ENCODE results near the gene SYT1.
"Not testable (repeated sequence)": the region's sequence is repeated elsewhere in the genome, so short reads cannot be mapped to it uniquely, and the experiment has no call there.

Gene SYT1

GRCh38 chr12:79023261-79023660 lies 158.7 kb downstream of the SYT1 start:
- Histone ChIP-seq H3K9me3 (ENCODE audit: control insufficient read depth, low read length) (no peaks in the 10 kb centered on the region), H3K18ac (ENCODE audit: low read depth in 1 of 2, low read length in 2 of 2) (no peak overlapping the region), H3K27ac (ENCODE audit: low read length, poor library complexity, severe bottlenecking) (no peak overlapping the region), H2BK5ac (ENCODE audit: low read depth, low read length, poor library complexity, severe bottlenecking) (no peak overlapping the region), H3K27me3 (ENCODE audit: control insufficient read depth in 1 of 2, insufficient read depth in 1 of 2, low read length in 2 of 2) (no peaks in the 10 kb centered on the region), H3K14ac (ENCODE audit: low read length in 2 of 2) (no peak overlapping the region), H3K4me2 (ENCODE audit: low read length, poor library complexity, severe bottlenecking) (no peak overlapping the region), H2AFZ (ENCODE audit: low read depth, low read length) (no peak overlapping the region), H2BK120ac (ENCODE audit: low read depth, low read length) (no peak overlapping the region), H3K23ac (ENCODE audit: low read length in 2 of 2) (no peak overlapping the region), H3K79me1 (replicated peaks; ENCODE audit: low read length, poor library complexity, severe bottlenecking) (no peaks in the 10 kb centered on the region), H3K36me3 (ENCODE audit: control insufficient read depth in 1 of 2, insufficient read depth in 2 of 2, low read depth in 1 of 2, low read length in 2 of 2) (no peaks in the 10 kb centered on the region), H2AK5ac (ENCODE audit: low read length, severe bottlenecking) (no peak overlapping the region), H2BK15ac (ENCODE audit: low read depth, poor library complexity, severe bottlenecking) (no peak overlapping the region), H3K4me1 (ENCODE audit: control insufficient read depth, insufficient read depth, low read depth, low read length) (no peaks in the 10 kb centered on the region), H3K4ac (ENCODE audit: low read depth in 1 of 2, low read length in 2 of 2) (no peak overlapping the region), H2BK12ac (ENCODE audit: low read length in 2 of 2) (no peak overlapping the region), H3K4me3 (ENCODE audit: insufficient read depth in 1 of 2, low read depth in 1 of 2, low read length in 2 of 2) (no peak overlapping the region), H3K9ac (ENCODE audit: low read length) (no peak overlapping the region), H4K8ac (ENCODE audit: low read length) (no peak overlapping the region), H4K91ac (ENCODE audit: low read length) (no peak overlapping the region)
- WGBS: no CpG with 5 or more reads among the region's 1 CpG
- peak; percentile 11 for DNase-seq

- no peak overlapping the region for H3K4me3 ChIP-seq (ENCODE audit: insufficient read depth in 1 of 2, low read depth in 1 of 2, low read length in 2 of 2)
- H3K23ac ChIP-seq (ENCODE audit: low read length in 2 of 2): no peak overlapping the region
- no peaks in the 10 kb centered on the region for H3K79me1 ChIP-seq (replicated peaks; ENCODE audit: low read length, poor library complexity, severe bottlenecking)
- no peak overlapping the region for H3K4ac ChIP-seq (ENCODE audit: low read depth in 1 of 2, low read length in 2 of 2)
- peak; percentile 33 for DNase-seq
- no peak overlapping the region for H2BK12ac ChIP-seq (ENCODE audit: low read length in 2 of 2)
- H3K27ac ChIP-seq (ENCODE audit: low read length, poor library complexity, severe bottlenecking): no peak overlapping the region
- H3K14ac ChIP-seq (ENCODE audit: low read length in 2 of 2): no peak overlapping the region
- WGBS: 81% methylated on average over 2 of the region's 2 CpGs
- no peak overlapping the region for H3K4me2 ChIP-seq (ENCODE audit: low read length, poor library complexity, severe bottlenecking)
- no peaks in the 10 kb centered on the region for H3K36me3 ChIP-seq (ENCODE audit: control insufficient read depth in 1 of 2, insufficient read depth in 2 of 2, low read depth in 1 of 2, low read length in 2 of 2)
- no peak overlapping the region for H2AK5ac ChIP-seq (ENCODE audit: low read length, severe bottlenecking)
- H4K91ac ChIP-seq (ENCODE audit: low read length): no peak overlapping the region
- H2BK15ac ChIP-seq (ENCODE audit: low read depth, poor library complexity, severe bottlenecking): no peak overlapping the region
- no peak overlapping the region for H4K8ac ChIP-seq (ENCODE audit: low read length)
- H3K27me3 ChIP-seq (ENCODE audit: control insufficient read depth in 1 of 2, insufficient read depth in 1 of 2, low read length in 2 of 2): no peaks in the 10 kb centered on the region
- no peak overlapping the region for H2BK120ac ChIP-seq (ENCODE audit: low read depth, low read length)
- no peak overlapping the region for H2AFZ ChIP-seq (ENCODE audit: low read depth, low read length)
- H3K18ac ChIP-seq (ENCODE audit: low read depth in 1 of 2, low read length in 2 of 2): no peak overlapping the region
- no peaks in the 10 kb centered on the region for H3K4me1 ChIP-seq (ENCODE audit: control insufficient read depth, insufficient read depth, low read depth, low read length)
- H3K9ac ChIP-seq (ENCODE audit: low read length): no peak overlapping the region
- no peak overlapping the region for H2BK5ac ChIP-seq (ENCODE audit: low read depth, low read length, poor library complexity, severe bottlenecking)
- H3K9me3 ChIP-seq (ENCODE audit: control insufficient read depth, low read length): no peaks in the 10 kb centered on the region
Observed at GRCh38 chr12:79023784-79024183, 159.2 kb downstream of the SYT1 start.

- Histone ChIP-seq H3K9me3 (ENCODE audit: control insufficient read depth, low read length) (no peaks in the 10 kb centered on the region), H3K18ac (ENCODE audit: low read depth in 1 of 2, low read length in 2 of 2) (no peak overlapping the region), H3K27me3 (ENCODE audit: control insufficient read depth in 1 of 2, insufficient read depth in 1 of 2, low read length in 2 of 2) (no peaks in the 10 kb centered on the region), H2BK12ac (ENCODE audit: low read length in 2 of 2) (no peak overlapping the region), H3K27ac (ENCODE audit: low read length, poor library complexity, severe bottlenecking) (no peak overlapping the region), H4K91ac (ENCODE audit: low read length) (no peak overlapping the region), H3K4me3 (ENCODE audit: insufficient read depth in 1 of 2, low read depth in 1 of 2, low read length in 2 of 2) (no peak overlapping the region), H2BK15ac (ENCODE audit: low read depth, poor library complexity, severe bottlenecking) (no peak overlapping the region), H3K4ac (ENCODE audit: low read depth in 1 of 2, low read length in 2 of 2) (no peak overlapping the region), H2AK5ac (ENCODE audit: low read length, severe bottlenecking) (no peak overlapping the region), H3K14ac (ENCODE audit: low read length in 2 of 2) (no peak overlapping the region), H2AFZ (ENCODE audit: low read depth, low read length) (no peak overlapping the region), H2BK5ac (ENCODE audit: low read depth, low read length, poor library complexity, severe bottlenecking) (no peak overlapping the region), H3K79me1 (replicated peaks; ENCODE audit: low read length, poor library complexity, severe bottlenecking) (no peaks in the 10 kb centered on the region), H3K36me3 (ENCODE audit: control insufficient read depth in 1 of 2, insufficient read depth in 2 of 2, low read depth in 1 of 2, low read length in 2 of 2) (no peaks in the 10 kb centered on the region), H3K4me1 (ENCODE audit: control insufficient read depth, insufficient read depth, low read depth, low read length) (no peaks in the 10 kb centered on the region), H4K8ac (ENCODE audit: low read length) (no peak overlapping the region), H3K23ac (ENCODE audit: low read length in 2 of 2) (no peak overlapping the region), H3K9ac (ENCODE audit: low read length) (no peak overlapping the region), H2BK120ac (ENCODE audit: low read depth, low read length) (no peak overlapping the region), H3K4me2 (ENCODE audit: low read length, poor library complexity, severe bottlenecking) (no peak overlapping the region)
- DNase-seq: no peak
Observed at GRCh38 chr12:79033788-79034187, 169.2 kb downstream of the SYT1 start.

GRCh38 chr12:79044748-79045147 lies 180.2 kb downstream of the SYT1 start:
- H3K23ac ChIP-seq (ENCODE audit: low read length in 2 of 2); H2AFZ ChIP-seq (ENCODE audit: low read depth, low read length); H2AK5ac ChIP-seq (ENCODE audit: low read length, severe bottlenecking); H3K9me3 ChIP-seq (ENCODE audit: control insufficient read depth, low read length); H3K4ac ChIP-seq (ENCODE audit: low read depth in 1 of 2, low read length in 2 of 2); H3K4me1 ChIP-seq (ENCODE audit: control insufficient read depth, insufficient read depth, low read depth, low read length); H2BK12ac ChIP-seq (ENCODE audit: low read length in 2 of 2); H2BK5ac ChIP-seq (ENCODE audit: low read depth, low read length, poor library complexity, severe bottlenecking); H3K18ac ChIP-seq (ENCODE audit: low read depth in 1 of 2, low read length in 2 of 2); H3K27ac ChIP-seq (ENCODE audit: low read length, poor library complexity, severe bottlenecking); H3K36me3 ChIP-seq (ENCODE audit: control insufficient read depth in 1 of 2, insufficient read depth in 2 of 2, low read depth in 1 of 2, low read length in 2 of 2); H2BK15ac ChIP-seq (ENCODE audit: low read depth, poor library complexity, severe bottlenecking); DNase-seq; H3K4me2 ChIP-seq (ENCODE audit: low read length, poor library complexity, severe bottlenecking); H3K14ac ChIP-seq (ENCODE audit: low read length in 2 of 2); H4K8ac ChIP-seq (ENCODE audit: low read length); H3K9ac ChIP-seq (ENCODE audit: low read length); H3K27me3 ChIP-seq (ENCODE audit: control insufficient read depth in 1 of 2, insufficient read depth in 1 of 2, low read length in 2 of 2); H2BK120ac ChIP-seq (ENCODE audit: low read depth, low read length); H3K79me1 ChIP-seq (replicated peaks; ENCODE audit: low read length, poor library complexity, severe bottlenecking); H3K4me3 ChIP-seq (ENCODE audit: insufficient read depth in 1 of 2, low read depth in 1 of 2, low read length in 2 of 2); H4K91ac ChIP-seq (ENCODE audit: low read length): not testable (repeated sequence)
- WGBS: no CpG with 5 or more reads among the region's 6 CpGs
